Neural cell (in vitro differentiated cells): ENCODE measurements around the gene STUM.
"Not testable (repeated sequence)": the region's sequence is repeated elsewhere in the genome, so short reads cannot be mapped to it uniquely, and the experiment has no call there.

Experiments
- EP300 ChIP-seq: fragments of 450-650 bp; conservative IDR thresholded peaks from 2 replicates; pipeline ENCODE4 v1.6.1; 2014; ENCODE audit warnings: antibody characterized with exemption, mild to moderate bottlenecking, moderate library complexity; ENCODE audit not compliant: poor library complexity, severe bottlenecking
- EZH2 ChIP-seq: fragments of 200-600, 300-800 bp; shearing (Covaris generic), sonication (generic); IDR thresholded peaks from 2 replicates; pipeline ENCODE4 v1.6.1; 2014; ENCODE audit warnings: antibody characterized with exemption, low read length, borderline replicate concordance, mild to moderate bottlenecking; ENCODE audit not compliant: insufficient read depth, poor library complexity, severe bottlenecking
- MXI1 ChIP-seq: fragments of 450-650 bp; conservative IDR thresholded peaks from 2 replicates; pipeline ENCODE4 v1.6.1; 2014; ENCODE audit warnings: antibody characterized with exemption, mild to moderate bottlenecking; ENCODE audit not compliant: poor library complexity, severe bottlenecking
- POLR2AphosphoS5 ChIP-seq: IDR thresholded peaks from 2 replicates; pipeline ENCODE4 v1.6.1; 2012
- RAD21 ChIP-seq: fragments of 450-650 bp; conservative IDR thresholded peaks from 2 replicates; pipeline ENCODE4 v1.6.1; 2014; ENCODE audit warnings: antibody characterized with exemption, mild to moderate bottlenecking, moderate library complexity
- SMC3 ChIP-seq: fragments of 450-650 bp; conservative IDR thresholded peaks from 2 replicates; pipeline ENCODE4 v1.6.1; 2014; ENCODE audit warnings: antibody characterized with exemption, mild to moderate bottlenecking, moderate library complexity; ENCODE audit not compliant: poor library complexity
- TF ChIP-seq, protein P1 (sequence below): fragments of 450-650 bp; IDR thresholded peaks from 2 replicates; pipeline ENCODE4 v1.5.1; 2014; ENCODE audit warnings: antibody characterized with exemption, mild to moderate bottlenecking, moderate library complexity; ENCODE audit not compliant: poor library complexity, severe bottlenecking
- TF ChIP-seq, protein P2 (sequence below): IDR thresholded peaks from 2 replicates; pipeline ENCODE4 v1.6.1; 2012; ENCODE audit warnings: borderline replicate concordance

DNA sequence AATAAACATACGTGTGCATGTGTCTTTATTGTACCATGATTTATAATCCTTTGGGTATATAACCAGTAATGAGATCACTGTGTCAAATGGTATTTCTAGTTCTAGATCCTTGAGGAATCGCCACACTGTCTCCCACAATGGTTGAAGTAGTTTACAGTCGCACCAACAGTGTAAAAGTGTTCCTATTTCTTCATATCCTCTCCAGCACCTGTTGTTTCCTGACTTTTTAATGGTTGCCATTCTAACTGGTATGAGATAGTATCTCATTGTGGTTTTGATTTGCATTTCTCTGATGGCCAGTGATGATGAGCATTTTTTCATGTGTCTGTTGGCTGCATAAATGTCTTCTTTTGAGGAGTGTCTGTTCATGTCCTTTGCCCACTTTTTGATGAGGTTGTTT lies 48.9 kb upstream of the STUM start:
- TF ChIP-seq, protein P1, sequence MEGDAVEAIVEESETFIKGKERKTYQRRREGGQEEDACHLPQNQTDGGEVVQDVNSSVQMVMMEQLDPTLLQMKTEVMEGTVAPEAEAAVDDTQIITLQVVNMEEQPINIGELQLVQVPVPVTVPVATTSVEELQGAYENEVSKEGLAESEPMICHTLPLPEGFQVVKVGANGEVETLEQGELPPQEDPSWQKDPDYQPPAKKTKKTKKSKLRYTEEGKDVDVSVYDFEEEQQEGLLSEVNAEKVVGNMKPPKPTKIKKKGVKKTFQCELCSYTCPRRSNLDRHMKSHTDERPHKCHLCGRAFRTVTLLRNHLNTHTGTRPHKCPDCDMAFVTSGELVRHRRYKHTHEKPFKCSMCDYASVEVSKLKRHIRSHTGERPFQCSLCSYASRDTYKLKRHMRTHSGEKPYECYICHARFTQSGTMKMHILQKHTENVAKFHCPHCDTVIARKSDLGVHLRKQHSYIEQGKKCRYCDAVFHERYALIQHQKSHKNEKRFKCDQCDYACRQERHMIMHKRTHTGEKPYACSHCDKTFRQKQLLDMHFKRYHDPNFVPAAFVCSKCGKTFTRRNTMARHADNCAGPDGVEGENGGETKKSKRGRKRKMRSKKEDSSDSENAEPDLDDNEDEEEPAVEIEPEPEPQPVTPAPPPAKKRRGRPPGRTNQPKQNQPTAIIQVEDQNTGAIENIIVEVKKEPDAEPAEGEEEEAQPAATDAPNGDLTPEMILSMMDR = not testable (repeated sequence)
- TF ChIP-seq EZH2, RAD21, EP300, SMC3, MXI1, POLR2AphosphoS5: not testable (repeated sequence)
- TF ChIP-seq, protein P2, sequence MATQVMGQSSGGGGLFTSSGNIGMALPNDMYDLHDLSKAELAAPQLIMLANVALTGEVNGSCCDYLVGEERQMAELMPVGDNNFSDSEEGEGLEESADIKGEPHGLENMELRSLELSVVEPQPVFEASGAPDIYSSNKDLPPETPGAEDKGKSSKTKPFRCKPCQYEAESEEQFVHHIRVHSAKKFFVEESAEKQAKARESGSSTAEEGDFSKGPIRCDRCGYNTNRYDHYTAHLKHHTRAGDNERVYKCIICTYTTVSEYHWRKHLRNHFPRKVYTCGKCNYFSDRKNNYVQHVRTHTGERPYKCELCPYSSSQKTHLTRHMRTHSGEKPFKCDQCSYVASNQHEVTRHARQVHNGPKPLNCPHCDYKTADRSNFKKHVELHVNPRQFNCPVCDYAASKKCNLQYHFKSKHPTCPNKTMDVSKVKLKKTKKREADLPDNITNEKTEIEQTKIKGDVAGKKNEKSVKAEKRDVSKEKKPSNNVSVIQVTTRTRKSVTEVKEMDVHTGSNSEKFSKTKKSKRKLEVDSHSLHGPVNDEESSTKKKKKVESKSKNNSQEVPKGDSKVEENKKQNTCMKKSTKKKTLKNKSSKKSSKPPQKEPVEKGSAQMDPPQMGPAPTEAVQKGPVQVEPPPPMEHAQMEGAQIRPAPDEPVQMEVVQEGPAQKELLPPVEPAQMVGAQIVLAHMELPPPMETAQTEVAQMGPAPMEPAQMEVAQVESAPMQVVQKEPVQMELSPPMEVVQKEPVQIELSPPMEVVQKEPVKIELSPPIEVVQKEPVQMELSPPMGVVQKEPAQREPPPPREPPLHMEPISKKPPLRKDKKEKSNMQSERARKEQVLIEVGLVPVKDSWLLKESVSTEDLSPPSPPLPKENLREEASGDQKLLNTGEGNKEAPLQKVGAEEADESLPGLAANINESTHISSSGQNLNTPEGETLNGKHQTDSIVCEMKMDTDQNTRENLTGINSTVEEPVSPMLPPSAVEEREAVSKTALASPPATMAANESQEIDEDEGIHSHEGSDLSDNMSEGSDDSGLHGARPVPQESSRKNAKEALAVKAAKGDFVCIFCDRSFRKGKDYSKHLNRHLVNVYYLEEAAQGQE = not testable (repeated sequence)
